Uterus (tissue), 4 donors: ENCODE data around the gene CEMIP. TPM values are rescaled to one million over a fixed set of nuclear protein-coding genes. Genes with fewer than 3 reads are reported as not detected.

Experiments
- DNase-seq, 2 donors: peaks; one replicate each; pipeline ENCODE4 v3.0.0-alpha.2; 2019 to 2020
- H3K27ac ChIP-seq, 2 donors: fragments of 200-600 bp; sonication (generic); 1 replicate in 1 of 2; 2 replicates in 1 of 2; pipeline ENCODE4 v1.5.1; 2016 to 2018
- H3K27me3 ChIP-seq, 2 donors: fragments of 200-600 bp; sonication (generic); one replicate each; pipeline ENCODE4 v1.5.1; 2018 to 2019; ENCODE audit warnings: control low read depth in 1 of 2
- H3K36me3 ChIP-seq, 2 donors: fragments of 200-600 bp; sonication (generic); one replicate each; pipeline ENCODE4 v1.5.1; 2019; ENCODE audit warnings: control low read depth in 1 of 2
- H3K4me1 ChIP-seq, 2 donors: fragments of 200-600 bp; sonication (generic); one replicate each; pipeline ENCODE4 v1.5.1; 2018 to 2019; ENCODE audit warnings: control low read depth in 1 of 2
- H3K4me3 ChIP-seq, 2 donors: fragments of 200-600 bp; sonication (generic); 1 replicate in 1 of 2; 2 replicates in 1 of 2; pipeline ENCODE4 v1.5.1; 2018 to 2019; ENCODE audit warnings: mild to moderate bottlenecking in 1 of 2
- H3K9me3 ChIP-seq, 2 donors: fragments of 200-600 bp; sonication (generic); one replicate each; pipeline ENCODE4 v1.5.1; 2019; ENCODE audit warnings: control low read depth in 1 of 2
- POLR2A ChIP-seq, 2 donors: fragments of 450-650 bp; IDR thresholded peaks; one replicate each; pipeline ENCODE4 v1.6.1; 2016; ENCODE audit warnings: antibody characterized with exemption in 2 of 2, mild to moderate bottlenecking in 1 of 2, moderate library complexity in 1 of 2
- intact Hi-C: fragments of 100-400 bp; cut with DNase I; formaldehyde crosslinking; loops from one replicate; pipeline ENCODE4 v1.15.1; 2023; ENCODE audit warnings: low total_unique reads
- total RNA-seq, 4 donors: library from RNA; depleted of rRNA in 3 of 4; stranded (reverse); fragments of >200 nt in 3 of 4; gene quantifications; one replicate each; pipeline versions ENCODE4 v1.1.0 to v1.2.4, GENCODE V29; 2014 to 2023
- TF ChIP-seq, protein P1 (sequence below), 4 experiments: fragments of 200-600 bp in 2 of 4; fragments of 450-650 bp in 2 of 4; sonication (generic) in 2 of 4; IDR thresholded peaks; one replicate each; pipeline ENCODE4 v1.5.1; 2016 to 2019; ENCODE audit warnings: antibody characterized with exemption in 4 of 4, mild to moderate bottlenecking in 2 of 4, moderate library complexity in 1 of 4
- donor health status: DM: yes; HTN: yes; CAD: no.

CEMIP gene
- total RNA-seq, 4 donors from 2014 or later: under 0.01 to 1.9 (median 1.1) TPM

GRCh38 chr15:80846031-80846815 is 67.1 kb downstream of the CEMIP start:
- TF ChIP-seq POLR2A (IDR thresholded peaks at IDR 0.05): no peak
- TF ChIP-seq, protein P1, sequence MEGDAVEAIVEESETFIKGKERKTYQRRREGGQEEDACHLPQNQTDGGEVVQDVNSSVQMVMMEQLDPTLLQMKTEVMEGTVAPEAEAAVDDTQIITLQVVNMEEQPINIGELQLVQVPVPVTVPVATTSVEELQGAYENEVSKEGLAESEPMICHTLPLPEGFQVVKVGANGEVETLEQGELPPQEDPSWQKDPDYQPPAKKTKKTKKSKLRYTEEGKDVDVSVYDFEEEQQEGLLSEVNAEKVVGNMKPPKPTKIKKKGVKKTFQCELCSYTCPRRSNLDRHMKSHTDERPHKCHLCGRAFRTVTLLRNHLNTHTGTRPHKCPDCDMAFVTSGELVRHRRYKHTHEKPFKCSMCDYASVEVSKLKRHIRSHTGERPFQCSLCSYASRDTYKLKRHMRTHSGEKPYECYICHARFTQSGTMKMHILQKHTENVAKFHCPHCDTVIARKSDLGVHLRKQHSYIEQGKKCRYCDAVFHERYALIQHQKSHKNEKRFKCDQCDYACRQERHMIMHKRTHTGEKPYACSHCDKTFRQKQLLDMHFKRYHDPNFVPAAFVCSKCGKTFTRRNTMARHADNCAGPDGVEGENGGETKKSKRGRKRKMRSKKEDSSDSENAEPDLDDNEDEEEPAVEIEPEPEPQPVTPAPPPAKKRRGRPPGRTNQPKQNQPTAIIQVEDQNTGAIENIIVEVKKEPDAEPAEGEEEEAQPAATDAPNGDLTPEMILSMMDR (IDR thresholded peaks at IDR 0.05): no peak
- H3K9me3 ChIP-seq: no peaks in the 10 kb centered on the region
- DNase-seq: no peak
- intact Hi-C loops: no loop called here
- H3K4me1 ChIP-seq: no peaks in the 10 kb centered on the region
- H3K27me3 ChIP-seq: no peaks in the 10 kb centered on the region
- H3K4me3 ChIP-seq: no peak overlapping the region
- no peaks in the 10 kb centered on the region for H3K36me3 ChIP-seq
- H3K27ac ChIP-seq: no peak overlapping the region

DNA sequence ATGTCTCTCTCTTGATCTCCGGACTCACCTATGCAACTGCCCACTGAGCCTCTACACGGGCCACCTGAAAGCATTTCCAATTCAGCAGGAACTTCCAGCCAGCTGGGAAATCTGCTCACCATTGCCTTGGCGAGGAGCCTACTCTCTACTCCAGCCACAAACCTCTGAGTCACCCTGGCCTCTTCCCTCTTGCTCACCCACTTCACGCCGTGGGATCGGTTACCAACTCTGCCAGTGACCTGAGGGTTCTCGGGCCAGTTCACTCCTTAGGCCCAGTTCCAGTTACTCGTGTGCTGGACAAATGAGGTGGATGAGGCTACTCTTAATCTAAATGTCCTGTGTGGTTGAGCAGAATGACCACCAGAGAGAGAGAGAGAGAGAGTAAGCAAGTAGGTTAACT is 70.1 kb downstream of the CEMIP start:
- H3K27ac ChIP-seq: no peak overlapping the region
- H3K9me3 ChIP-seq: no peaks in the 10 kb centered on the region
- intact Hi-C loops: no loop called here
- no peaks in the 10 kb centered on the region for H3K36me3 ChIP-seq
- H3K4me1 ChIP-seq: no peaks in the 10 kb centered on the region
- TF ChIP-seq, protein P1 (IDR thresholded peaks at IDR 0.05): no peak
- TF ChIP-seq POLR2A (IDR thresholded peaks at IDR 0.05): no peak
- H3K27me3 ChIP-seq: no peaks in the 10 kb centered on the region
- peak in 1 of 2 donors; percentile 21 for DNase-seq
- H3K4me3 ChIP-seq: no peak overlapping the region

DNA sequence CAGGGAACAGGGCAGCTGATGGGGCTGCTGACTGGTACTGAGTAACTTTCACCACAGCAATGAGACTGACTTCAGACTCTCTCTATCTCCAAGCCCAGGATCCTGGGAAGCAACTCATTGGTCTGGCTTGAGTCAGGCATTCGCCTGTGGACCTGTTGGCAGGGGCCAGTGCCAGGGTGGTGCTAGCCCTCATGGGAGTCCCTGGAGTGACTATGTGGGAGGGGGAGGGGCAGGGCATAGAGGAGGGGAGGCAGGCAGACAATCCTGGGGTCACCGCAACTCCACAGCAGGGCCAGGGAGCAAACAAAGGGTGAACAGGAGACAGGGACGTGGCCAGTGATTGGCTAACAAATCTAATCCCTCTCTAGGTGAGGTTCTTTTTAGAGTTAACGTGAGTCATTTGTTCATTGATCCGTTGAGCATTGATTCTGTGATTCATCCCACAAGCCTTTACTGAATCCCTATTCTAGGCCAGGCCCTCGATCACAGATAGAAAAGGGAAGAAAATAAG is 71.8 kb downstream of the CEMIP start:
- TF ChIP-seq POLR2A (IDR thresholded peaks at IDR 0.05): no peak
- TF ChIP-seq, protein P1 (IDR thresholded peaks at IDR 0.05): no peak
- H3K9me3 ChIP-seq: no peaks in the 10 kb centered on the region
- H3K4me1 ChIP-seq: no peaks in the 10 kb centered on the region
- no peaks in the 10 kb centered on the region for H3K36me3 ChIP-seq
- no peak overlapping the region for H3K4me3 ChIP-seq
- no peak for DNase-seq
- no peak overlapping the region for H3K27ac ChIP-seq
- intact Hi-C loops: no loop called here
- no peaks in the 10 kb centered on the region for H3K27me3 ChIP-seq

DNA sequence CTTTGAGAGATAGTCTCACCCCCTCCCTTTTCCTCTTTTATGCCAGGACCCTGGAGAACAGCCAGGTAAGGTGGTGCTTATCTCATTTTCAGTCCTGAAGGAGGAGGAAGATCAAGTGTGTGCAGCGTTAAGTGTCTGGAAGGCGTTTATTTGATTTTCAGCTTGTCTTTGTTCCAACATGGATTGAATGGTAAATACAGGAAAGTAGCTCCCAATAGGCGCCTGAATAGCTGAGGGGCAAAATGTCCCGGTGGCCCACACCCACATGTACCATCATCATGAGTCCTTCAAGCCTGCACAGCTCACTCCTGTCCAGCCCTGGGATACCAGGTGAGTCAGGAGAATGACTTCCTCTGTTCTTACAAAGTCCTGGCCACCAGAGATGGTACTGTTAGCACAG is 73.5 kb downstream of the CEMIP start:
- TF ChIP-seq, protein P1 (IDR thresholded peaks at IDR 0.05): no peak
- TF ChIP-seq POLR2A (IDR thresholded peaks at IDR 0.05): no peak
- Histone ChIP-seq H3K27me3 (no peaks in the 10 kb centered on the region), H3K4me1 (no peaks in the 10 kb centered on the region), H3K27ac (no peak overlapping the region), H3K9me3 (no peaks in the 10 kb centered on the region), H3K4me3 (no peak overlapping the region), H3K36me3 (no peaks in the 10 kb centered on the region)
- intact Hi-C loops: no loop called here
- DNase-seq: no peak

DNA sequence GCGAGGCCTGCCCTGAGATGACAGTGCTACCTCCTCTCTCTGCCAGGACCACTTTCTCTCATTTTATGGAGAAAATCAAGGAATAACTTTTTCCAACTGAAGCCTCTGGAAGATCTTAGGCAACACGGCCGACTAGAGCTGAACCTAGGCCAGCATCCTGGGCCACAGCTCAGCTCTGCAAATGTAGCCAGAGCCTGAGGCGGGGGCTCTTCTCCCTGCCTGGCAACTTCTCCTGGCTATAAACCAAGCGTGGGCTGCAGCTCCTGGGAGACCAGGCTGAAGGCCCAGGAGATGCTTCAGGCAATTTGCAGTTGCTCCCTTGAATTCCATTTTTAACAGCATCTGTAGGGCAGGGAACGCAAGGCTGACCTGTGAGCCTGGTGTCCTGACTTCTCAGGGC is 74.9 kb downstream of the CEMIP start:
- intact Hi-C loops: no loop called here
- no peaks in the 10 kb centered on the region for H3K27me3 ChIP-seq
- H3K4me1 ChIP-seq: no peaks in the 10 kb centered on the region
- H3K36me3 ChIP-seq: no peaks in the 10 kb centered on the region
- H3K27ac ChIP-seq: no peak overlapping the region
- no peak overlapping the region for H3K4me3 ChIP-seq
- peak; percentile 24 to 72 for DNase-seq
- TF ChIP-seq, protein P1 (IDR thresholded peaks at IDR 0.05): no peak
- TF ChIP-seq POLR2A (IDR thresholded peaks at IDR 0.05): no peak
- H3K9me3 ChIP-seq: no peaks in the 10 kb centered on the region
